ENCODE results near the gene SH2B3.

GRCh38 chr12:111387747-111388323 is 17.9 kb upstream of the SH2B3 start:
- no peak for TF ChIP-seq FOXP2 (optimal IDR thresholded peaks at IDR 0.05; ENCODE audit: control extremely low read depth, extremely low read length, insufficient read depth)
- TF ChIP-seq EZH2 (IDR thresholded peaks at IDR 0.05) = no peak
- no peak for TF ChIP-seq POLR2AphosphoS5 (IDR thresholded peaks at IDR 0.05; ENCODE audit: borderline replicate concordance, low read depth, low read length)
